GM18507 (cell line): Measurements from ENCODE around the gene M1AP.

ENCODE experiments used
- DNase-seq: peaks from one replicate; pipeline ENCODE4 v3.0.0; 2011; ENCODE audit warnings: low read depth; ENCODE audit not compliant: insufficient read length; ENCODE audit errors: extremely low spot score
- FAIRE-seq: peaks from 2 replicates; lab custom pipeline; 2011; peaks lifted over from hg19 to GRCh38; lab: Jason Lieb, UNC

Gene M1AP

DNA sequence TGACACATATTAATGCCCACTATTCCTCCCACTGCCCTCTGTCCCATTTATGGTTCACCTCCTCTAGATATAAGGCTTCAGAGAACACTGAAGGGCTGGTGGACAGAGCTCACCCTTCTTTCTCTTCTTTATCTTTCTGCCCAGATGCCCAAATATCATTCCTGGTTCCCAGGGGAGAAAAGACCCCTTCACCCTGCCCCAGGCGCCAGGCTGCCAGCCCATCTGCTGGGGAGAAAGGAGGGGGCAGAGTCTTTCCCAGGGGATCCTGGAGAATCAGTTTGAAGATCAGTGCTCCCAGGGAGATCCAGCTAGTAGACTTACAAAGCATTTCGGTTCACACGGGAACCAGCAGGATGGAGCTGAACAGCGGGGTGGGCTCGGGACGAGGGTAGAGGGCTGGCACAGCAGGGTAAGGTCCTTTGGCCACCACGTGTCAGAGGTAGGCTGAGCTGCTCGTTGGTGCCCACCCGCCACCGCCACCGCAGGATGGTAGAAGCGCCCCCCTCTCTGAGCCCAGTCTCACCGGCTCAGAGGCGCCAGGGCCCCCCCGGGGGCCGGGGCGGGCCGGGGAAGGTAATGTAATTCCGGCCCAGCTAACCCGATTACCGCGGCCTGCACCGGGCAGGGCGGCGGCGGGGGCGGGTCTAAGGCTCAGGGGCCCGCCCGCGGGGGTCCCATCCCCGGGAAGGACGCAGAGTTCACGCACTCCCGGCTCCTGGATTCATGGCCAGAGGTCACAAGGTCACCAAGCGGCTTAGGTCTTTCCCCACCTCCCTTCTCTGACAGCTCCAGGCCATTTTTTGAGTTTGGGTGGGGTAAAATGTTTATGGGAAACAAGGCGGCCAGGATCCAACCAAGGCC lies 135.2 kb downstream of the M1AP start:
- no peak for DNase-seq
- no peak for FAIRE-seq

DNA sequence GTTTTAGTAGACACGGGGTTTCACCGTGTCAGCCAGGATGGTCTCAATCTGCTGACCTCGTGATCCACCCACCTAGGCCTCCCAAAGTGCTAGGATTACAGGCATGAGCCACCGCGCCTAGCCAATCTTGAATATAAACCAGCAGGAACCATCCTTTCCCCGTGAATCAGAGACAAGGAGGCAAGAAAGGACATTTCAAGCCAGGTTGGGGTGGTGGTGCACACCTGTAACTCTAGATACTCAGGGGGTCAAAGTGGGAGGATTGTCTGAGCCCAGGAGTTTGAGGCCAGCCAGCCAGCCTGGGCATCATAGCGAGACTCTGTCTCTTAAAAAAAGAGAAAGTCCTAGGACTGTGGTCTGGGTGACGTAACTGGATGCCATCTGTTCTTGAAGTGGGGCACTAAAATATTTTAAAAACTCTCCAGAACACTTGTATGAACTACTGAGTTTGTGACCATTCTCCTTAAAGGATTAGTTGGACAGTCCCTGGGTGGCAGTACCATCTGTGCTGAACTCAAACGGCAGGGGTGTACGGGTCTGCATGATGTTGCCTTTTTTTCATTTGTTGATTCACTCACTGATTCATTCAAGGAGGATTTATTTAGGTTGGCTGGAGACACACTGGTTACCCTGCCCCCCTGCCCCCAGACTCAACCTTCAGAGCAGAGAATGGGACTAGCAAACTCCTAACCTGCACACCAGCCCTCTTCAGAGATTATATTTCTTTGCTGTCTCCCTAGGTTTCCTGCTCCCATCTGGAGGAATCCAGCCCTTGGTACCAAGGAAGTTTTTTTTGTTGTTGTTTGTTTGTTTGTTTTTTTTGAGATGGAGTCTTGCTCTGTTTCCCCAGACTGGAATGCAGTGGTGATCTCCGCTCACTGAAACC lies 136.8 kb downstream of the M1AP start:
- FAIRE-seq (no peak), DNase-seq (no peak)

DNA sequence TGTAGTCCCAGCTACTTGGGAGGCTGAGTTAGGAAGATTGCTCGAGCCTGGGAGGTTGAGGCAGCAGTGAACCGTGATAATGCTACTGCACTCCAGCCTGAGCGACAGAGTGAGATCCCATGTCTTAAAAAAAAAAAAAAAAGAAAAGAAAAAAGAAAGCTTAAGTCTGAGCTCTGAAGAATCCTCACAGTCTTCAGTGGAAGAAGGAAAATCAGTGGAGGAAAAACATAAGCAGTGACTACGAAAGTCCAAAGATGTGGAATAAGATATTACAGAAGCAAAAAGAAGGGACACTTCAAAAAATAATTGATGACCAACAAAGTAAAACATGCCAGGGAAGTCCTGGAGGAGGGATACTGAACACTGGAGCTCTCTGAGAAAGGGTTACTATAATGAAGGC lies 137.9 kb downstream of the M1AP start:
- DNase-seq (no peak), FAIRE-seq (no peak)

DNA sequence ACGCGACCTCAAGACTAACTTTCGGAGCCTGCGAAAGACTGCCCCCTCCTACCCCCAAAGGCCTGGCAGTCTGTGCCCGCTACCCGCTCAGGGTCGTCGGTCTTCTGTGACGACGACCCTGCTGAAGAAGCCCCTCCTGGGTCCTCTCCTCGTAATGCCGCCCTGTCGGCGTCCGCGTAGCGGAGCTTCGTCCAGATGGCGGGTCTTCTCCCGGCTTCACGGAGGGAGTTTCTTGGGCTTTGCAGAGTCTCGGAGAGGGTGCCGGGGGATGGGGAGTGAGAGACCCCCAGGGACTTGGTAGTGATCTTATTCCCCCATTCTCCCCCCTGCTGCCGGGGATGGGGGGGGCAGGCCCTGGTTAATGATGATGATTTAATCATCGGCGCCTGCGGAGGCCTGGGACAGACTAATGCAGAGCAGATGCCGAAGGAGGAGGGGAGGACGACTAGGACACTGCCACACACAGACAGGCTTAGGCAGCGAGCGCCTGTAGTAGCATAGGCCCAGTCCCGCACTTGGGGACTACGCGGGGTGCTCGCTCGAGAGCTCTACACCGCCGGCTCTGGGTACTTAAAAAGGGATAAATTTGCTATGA lies 140.1 kb downstream of the M1AP start:
- DNase-seq = no peak
- FAIRE-seq = no peak
